ENCODE results near the gene TNFAIP8L2. TPM values are rescaled to one million over a fixed set of nuclear protein-coding genes. Genes with fewer than 3 reads are reported as not detected.
A peak's percentile ranks its signal among the peaks of the same experiment; 100 is the strongest.
"Not testable (repeated sequence)": the region's sequence is repeated elsewhere in the genome, so short reads cannot be mapped to it uniquely, and the experiment has no call there.

TNFAIP8L2 gene
- total RNA-seq, 1 donor from 2014 or later: 0.96 TPM

DNA sequence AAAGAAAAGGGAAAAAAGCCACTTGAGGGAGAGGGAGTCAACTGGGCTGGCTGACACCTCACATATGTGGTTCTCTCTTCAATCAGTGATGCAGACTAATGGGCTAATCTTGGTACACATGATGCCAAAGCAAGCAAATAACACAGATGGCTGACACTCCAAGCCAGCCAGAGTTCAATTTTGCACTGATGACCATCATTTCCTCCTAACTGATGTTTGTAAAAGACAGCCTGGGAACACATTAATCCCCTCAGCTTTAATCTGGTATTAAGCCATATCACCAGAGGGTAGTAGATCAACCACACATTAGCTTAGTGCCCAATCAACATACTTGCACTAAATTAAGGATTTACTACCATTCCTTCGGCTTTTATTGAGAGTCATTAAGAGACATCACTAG, 30.8 kb downstream of the TNFAIP8L2 start:
- DNase-seq (ENCODE audit: low spot score): no peak
- no peak for ATAC-seq

DNA sequence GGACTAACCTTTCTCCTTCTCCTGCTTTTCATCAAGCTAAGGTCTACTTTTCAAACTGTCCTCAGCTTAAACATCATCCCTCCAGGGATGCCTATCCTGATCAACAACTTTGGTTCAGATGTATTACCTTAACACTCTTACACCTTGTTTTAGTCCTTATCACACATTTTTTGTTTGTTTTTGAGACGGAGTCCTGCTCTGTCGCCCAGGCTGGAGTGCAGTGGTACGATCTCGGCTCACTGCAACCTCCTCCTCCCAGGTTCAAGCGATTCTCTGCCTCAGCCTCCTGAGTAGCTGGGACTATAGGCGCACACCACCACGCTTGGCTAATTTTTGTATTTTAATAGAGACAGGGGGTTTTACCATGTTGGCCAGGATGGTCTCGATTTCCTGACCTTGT, 32.2 kb downstream of the TNFAIP8L2 start:
- ATAC-seq; DNase-seq (ENCODE audit: low spot score): not testable (repeated sequence)

DNA sequence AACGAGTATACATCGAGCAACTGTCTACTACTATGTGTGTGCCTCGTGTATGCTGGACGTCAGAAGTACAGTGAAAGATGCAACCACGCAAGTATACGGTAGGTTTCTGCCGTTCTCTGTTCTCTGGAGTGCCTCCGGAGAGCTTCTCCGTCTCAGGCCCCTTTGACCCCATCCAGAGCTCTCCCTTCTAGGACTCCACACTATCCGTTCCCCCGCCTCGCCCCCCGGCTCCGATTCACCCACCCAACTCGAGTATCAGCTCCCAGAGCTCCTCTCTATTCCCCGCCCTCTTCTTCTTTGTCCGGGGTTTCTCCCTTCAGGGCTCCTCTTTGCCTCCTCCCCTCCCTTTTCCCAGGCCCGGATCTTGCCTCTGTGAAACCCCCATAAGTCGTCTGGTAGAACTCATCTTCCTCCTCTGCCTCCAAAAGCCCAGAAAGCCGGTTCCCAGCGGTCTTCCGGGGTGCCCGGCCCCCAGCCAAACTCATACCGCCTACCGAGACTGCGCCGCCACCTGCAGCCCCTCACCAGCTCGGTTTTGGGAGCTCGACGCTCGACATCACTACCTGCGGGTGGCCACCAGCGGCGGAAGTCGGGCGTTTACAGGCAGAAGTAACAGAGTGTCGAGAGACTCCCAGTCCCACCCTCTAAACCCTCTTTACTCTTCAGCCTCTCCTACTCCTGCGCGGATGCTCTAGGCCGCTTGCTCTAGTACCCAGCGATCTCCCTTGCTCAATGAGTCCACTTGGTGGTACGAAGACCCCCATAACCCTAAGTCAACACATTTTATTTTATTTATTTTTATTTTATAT, 33.4 kb downstream of the TNFAIP8L2 start, which contains the start of gene VPS72:
VPS72 (minus strand) TSS at position 561 of the 809 bp plus-strand sequence; CDS start at position 485, 76 bp downstream.
- peak; percentile 98 for ATAC-seq
- DNase-seq (ENCODE audit: low spot score): peak; percentile 86

DNA sequence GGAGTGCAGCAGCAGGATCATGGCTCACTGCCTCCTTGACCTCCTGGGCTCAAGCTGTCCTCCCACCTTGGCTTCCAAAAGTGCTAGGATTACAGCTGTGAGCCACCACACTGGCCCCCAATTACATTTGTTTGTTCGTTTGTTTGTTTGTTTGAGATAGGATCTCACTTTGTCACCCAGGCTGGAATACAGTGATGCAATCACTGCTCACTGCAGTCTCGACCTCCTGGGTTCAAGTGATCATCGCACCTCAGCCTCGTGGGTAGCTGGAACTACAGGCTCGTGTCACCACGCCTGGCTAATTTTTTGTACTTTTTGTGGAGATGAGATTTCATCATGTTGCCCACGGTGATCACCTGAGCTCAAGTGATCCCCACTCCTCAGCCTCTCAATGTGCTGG, 35.6 kb downstream of the TNFAIP8L2 start:
- DNase-seq (ENCODE audit: low spot score) (no peak), ATAC-seq (no peak)

DNA sequence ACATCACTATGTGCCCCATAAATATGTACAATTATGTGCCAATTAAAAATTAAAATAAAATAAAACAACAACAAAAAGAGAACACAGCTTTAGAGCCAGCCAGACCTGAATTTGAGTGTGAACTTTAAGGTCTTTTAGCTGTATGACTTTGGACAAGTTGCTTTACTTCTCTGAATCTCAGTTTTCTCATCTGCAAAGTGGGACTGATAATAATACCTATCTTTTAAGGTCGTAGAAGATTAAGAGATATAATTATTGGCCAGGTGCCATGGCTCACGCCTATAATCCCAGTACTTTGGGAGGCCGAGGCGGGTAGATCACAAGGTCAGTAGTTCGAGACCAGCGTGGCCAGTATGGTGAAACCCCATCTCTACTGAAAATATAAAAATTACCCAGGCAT, 36.9 kb downstream of the TNFAIP8L2 start:
- ATAC-seq (no peak), DNase-seq (ENCODE audit: low spot score) (no peak)

DNA sequence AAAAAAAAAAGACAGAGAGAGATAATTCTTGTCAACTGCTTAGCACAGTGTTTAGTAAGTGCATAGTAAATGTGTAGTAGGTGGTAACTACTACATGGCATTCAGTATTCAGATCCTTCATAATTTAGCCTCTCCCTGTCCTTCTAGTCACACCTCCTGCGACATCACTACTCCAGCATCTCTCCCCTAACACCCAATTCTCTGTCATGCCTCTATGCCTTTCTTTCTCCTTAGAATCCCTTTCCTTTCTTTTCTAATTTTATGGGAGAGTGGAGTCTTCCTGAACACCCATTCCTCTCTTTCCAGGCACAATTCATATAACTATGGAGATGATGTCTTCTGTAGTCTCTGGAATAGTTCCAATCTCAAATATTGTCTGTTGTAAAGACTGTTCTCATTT, 37.4 kb downstream of the TNFAIP8L2 start:
- DNase-seq (ENCODE audit: low spot score): no peak
- no peak for ATAC-seq

DNA sequence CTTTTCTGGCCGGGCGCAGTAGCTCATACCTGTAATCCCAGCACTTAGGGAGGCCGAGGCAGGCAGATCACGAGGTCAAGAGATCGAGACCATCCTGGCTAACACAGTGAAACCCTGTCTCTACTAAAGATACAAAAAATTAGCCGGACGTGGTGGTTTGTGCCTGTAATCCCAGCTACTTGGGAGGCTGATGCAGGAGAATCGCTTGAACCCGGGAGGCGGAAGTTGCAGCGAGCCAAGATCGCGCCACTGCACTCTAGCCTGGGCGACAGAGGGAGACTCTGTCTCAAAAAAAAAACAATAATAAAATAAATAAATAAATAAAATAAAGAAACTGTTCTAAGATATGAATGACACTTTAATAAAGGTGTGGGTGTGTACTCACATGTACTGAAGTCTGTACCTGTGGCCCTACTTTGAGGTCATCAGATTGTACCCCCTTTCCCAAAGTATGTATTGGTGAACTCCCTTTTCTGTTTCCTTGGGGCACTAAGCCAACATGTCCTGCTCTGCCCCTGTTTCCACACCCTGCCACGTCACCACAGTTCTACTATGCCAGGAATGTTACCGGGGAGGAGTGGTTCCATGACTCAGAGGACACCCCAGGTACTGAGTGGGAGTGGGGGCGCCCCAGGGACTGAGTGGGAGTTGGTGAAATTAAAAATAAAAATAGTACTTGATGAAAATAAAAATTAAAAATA, 38.6 kb downstream of the TNFAIP8L2 start:
- peak; percentile 65 for DNase-seq (ENCODE audit: low spot score)
- not testable (repeated sequence) for ATAC-seq

DNA sequence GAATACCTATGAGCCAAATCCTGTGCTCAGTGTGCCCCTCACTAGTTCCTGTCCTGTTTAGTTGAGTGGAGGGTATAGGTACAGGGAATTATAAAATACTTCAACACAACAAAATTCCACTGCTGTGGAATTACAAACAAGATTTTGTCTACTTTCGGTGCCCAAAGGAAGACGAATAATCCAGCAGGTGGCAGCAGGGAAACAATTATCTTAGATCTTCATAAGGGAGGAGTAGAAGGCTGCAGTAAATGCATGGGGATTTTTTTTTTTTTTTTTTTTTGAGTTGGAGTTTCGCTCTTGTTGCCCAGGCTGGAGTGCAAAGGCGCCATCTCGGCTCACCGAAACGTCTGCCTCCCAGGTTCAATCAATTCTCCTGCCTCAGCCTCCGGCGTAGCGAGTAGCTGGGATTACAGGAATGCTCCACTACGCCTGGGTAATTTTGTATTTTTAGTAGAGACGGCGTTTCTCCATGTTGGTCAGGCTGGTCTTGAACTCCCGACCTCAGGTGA, 39.9 kb downstream of the TNFAIP8L2 start:
- DNase-seq (ENCODE audit: low spot score): peak; percentile 65
- peak; percentile 69 for ATAC-seq

DNA sequence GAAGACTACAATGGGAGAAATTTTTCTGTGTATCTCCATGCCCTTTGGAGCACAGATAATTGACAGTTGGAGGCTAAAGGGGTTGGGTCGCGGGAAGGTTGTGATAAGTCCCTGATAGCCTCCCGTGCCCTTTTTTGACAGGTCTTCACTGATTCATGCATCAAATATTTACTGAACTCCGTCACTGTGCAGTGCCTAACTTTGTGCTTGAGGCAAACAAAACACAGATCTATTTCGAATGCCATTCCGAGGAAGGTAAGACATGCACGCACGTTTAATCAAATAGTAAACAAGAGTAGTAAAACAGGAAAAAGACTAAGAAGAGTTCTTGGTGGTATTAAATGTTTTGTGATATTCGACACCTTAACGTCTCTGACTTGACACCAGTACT, 41.4 kb downstream of the TNFAIP8L2 start:
- no peak for DNase-seq (ENCODE audit: low spot score)
- ATAC-seq: peak; percentile 6

DNA sequence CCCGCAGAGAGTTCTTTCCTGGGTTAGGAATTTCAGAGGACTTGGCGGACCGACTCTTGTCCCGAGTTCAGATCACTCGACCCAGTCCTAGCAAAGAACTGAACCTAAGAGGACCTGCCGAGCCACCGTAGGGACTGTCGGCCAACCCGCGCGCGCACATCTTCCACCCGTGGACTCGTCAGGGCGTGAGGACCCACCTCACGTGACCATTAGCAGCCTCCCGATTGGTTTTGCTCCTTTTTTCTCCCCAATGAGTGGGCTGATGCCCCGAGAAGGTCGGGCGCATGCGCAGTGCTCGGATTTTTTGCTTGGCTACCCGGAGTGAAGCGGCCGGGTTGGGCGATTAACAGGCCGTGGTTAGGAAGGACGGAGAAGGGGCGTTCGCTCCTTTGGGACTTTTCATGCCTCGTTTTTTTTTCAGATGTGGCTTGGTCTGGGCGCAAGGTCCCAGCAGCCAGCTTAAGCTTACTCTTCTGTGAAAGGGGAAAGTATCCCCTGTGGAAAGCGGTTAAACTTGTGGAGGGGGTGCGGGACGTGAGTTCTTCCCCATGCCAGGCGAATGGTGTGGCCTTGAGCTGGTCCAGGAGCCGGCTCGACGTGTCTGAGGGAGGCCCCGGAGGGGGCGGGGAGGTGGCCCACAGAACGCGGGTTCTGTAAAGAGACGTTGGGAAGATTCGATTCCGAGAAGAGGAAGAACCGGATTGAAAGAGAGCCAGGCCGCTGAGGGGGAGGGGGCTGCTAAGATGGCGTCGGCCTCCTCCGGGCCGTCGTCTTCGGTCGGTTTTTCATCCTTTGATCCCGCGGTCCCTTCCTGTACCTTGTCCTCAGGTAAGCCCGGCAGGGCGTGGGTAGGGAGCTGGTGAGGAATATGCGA, 42.0 kb downstream of the TNFAIP8L2 start, which contains the start of gene PIP5K1A:
PIP5K1A (plus strand) TSS at position 299 of the 874 bp plus-strand sequence; CDS start at position 744, 445 bp downstream.
- DNase-seq (ENCODE audit: low spot score) (peak; percentile 99), ATAC-seq (peak; percentile 86)

DNA sequence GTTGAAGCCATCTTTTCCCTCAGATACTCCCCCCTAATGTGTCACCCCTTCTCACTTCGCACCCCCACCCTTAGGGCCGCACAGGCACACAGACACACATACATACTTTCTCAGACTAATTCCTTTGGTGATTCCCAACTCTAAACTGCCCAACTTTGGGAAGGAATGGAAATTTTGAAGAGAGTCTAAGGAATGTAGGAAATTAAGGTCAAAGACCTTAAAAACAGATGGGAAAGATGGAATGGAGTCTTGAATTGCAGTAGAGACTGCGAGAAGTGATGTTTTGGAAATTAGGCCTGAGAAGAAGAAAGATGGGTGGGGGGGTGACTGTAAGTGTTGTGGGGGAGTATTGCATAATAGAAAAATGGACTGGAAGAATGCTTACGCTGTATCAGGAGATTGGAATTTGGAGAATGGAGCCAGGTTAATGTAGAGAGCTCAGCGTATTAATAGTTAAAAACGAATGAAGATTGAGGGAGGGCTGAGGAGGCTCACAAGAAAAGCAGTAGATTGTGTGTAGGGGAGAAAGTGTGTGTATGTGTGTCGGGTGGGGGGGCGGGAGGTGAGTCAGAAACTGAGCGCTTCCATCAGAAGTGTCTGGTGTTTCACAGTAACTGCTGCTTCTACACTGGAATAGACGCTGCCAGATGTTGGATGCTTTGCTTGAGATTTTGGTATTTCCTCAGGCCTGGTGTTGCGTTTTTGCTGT, 43.6 kb downstream of the TNFAIP8L2 start:
- no peak for DNase-seq (ENCODE audit: low spot score)
- ATAC-seq: no peak

DNA sequence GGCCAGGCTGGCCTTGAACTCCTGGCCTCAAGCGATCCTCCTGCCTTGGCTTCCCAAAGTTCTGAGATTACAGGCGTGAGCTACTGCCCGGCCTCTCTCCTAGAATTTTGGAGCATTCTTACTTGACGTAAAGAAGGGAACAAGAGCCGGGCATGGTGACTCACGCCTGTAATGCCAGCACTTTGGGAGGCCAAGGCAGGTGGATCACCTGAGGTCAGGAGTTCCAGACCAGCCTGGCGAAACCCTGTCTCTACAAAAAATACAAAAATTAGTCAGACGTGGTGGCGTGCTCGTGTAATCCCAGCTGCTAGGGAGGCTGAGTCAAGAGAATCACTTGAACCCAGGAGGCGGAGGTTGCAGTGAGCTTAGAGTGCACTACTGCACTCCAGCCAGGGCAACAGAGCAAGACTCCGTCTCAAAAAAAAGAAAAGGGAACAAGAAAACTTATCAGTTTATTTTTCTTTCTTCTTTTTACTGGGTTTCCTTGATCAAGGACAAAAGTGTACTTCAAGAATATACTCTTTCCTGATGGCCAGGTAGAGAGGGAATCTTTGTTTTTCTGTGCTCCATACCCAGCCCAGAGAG, 49.0 kb downstream of the TNFAIP8L2 start:
- ATAC-seq; DNase-seq (ENCODE audit: low spot score): not testable (repeated sequence)

Other genes with a start within 250 kb of the TNFAIP8L2 start
- gene SETDB1, start 230.3 kb upstream of the TNFAIP8L2 start, total RNA-seq: 14.0 TPM
- 425 TPM for gene CERS2, start 181.8 kb upstream of the TNFAIP8L2 start, total RNA-seq
- 9.3 TPM for gene ANXA9, start 174.4 kb upstream of the TNFAIP8L2 start, total RNA-seq
- 23.3 TPM for gene MINDY1, start 149.7 kb upstream of the TNFAIP8L2 start, total RNA-seq
- 12.2 TPM for gene PRUNE1, start 148.2 kb upstream of the TNFAIP8L2 start, total RNA-seq
- gene BNIPL, start 120.1 kb upstream of the TNFAIP8L2 start, total RNA-seq: 1.6 TPM
- gene C1orf56, start 108.9 kb upstream of the TNFAIP8L2 start, total RNA-seq: 4.3 TPM
- 21.0 TPM for gene CDC42SE1, start 97.0 kb upstream of the TNFAIP8L2 start, total RNA-seq
- gene MLLT11, start 96.3 kb upstream of the TNFAIP8L2 start, total RNA-seq: 0.28 TPM
- gene GABPB2, start 85.9 kb upstream of the TNFAIP8L2 start, total RNA-seq: 6.2 TPM
- 6.4 TPM for gene SEMA6C, start 10.0 kb upstream of the TNFAIP8L2 start, total RNA-seq
- 3.9 TPM for gene LYSMD1, start 9.3 kb downstream of the TNFAIP8L2 start, total RNA-seq
- gene SCNM1, start 9.5 kb downstream of the TNFAIP8L2 start, total RNA-seq: 9.4 TPM
- 0.33 TPM for gene TMOD4, start 19.3 kb downstream of the TNFAIP8L2 start, total RNA-seq
- 14.4 TPM for gene VPS72, start 33.5 kb downstream of the TNFAIP8L2 start, total RNA-seq
- 12.0 TPM for gene PIP5K1A, start 41.9 kb downstream of the TNFAIP8L2 start, total RNA-seq
- 80.6 TPM for gene PSMD4, start 98.1 kb downstream of the TNFAIP8L2 start, total RNA-seq
- 13.6 TPM for gene ZNF687, start 125.7 kb downstream of the TNFAIP8L2 start, total RNA-seq
- gene PI4KB, start 170.8 kb downstream of the TNFAIP8L2 start, total RNA-seq: 21.2 TPM
- gene RFX5, start 190.6 kb downstream of the TNFAIP8L2 start, total RNA-seq: 12.2 TPM
- 408 TPM for gene SELENBP1, start 216.1 kb downstream of the TNFAIP8L2 start, total RNA-seq
- gene PSMB4, start 242.9 kb downstream of the TNFAIP8L2 start, total RNA-seq: 135 TPM